GM23338 (cell line): Measurements from ENCODE around the gene STK17A. TPM values are rescaled to one million over a fixed set of nuclear protein-coding genes. Genes with fewer than 3 reads are reported as not detected.

Source experiments
- ATAC-seq: fragments of 200-7000 bp; cut with Tn5 transposase; 3 replicates; pipeline ENCODE4 v1.9.1; 2020
- DNase-seq: peaks from one replicate; pipeline ENCODE4 v3.0.0-alpha.2; 2015; ENCODE audit warnings: low spot score
- H2AFZ ChIP-seq: fragments of 200-600 bp; sonication (generic); 2 replicates; pipeline ENCODE4 v1.8.0; 2016; ENCODE audit warnings: antibody characterized with exemption, mild to moderate bottlenecking, moderate library complexity
- H3F3A ChIP-seq: fragments of 200-600 bp; sonication (generic); replicated peaks from 2 replicates; pipeline ENCODE4 v1.8.0; 2017; ENCODE audit warnings: antibody characterized with exemption, mixed run types, low read depth
- H3K27ac ChIP-seq: fragments of 200-600 bp; sonication (generic); 2 replicates; pipeline ENCODE4 v1.6.1; 2016; ENCODE audit warnings: low read depth
- H3K27me3 ChIP-seq: fragments of 200-600 bp; sonication (generic); 2 replicates; pipeline ENCODE4 v1.8.0; 2016; ENCODE audit warnings: mild to moderate bottlenecking, mixed run types, moderate library complexity; ENCODE audit not compliant: insufficient read depth
- H3K36me3 ChIP-seq: fragments of 200-600 bp; sonication (generic); 2 replicates; pipeline ENCODE4 v1.8.0; 2016; ENCODE audit warnings: mild to moderate bottlenecking; ENCODE audit not compliant: insufficient read depth
- H3K4me1 ChIP-seq: fragments of 200-600 bp; sonication (generic); 2 replicates; pipeline ENCODE4 v1.8.0; 2016; ENCODE audit warnings: mild to moderate bottlenecking, moderate library complexity; ENCODE audit not compliant: insufficient read depth
- H3K4me2 ChIP-seq: fragments of 200-600 bp; sonication (generic); 2 replicates; pipeline ENCODE4 v1.7.1; 2017; ENCODE audit warnings: mixed run types
- H3K4me3 ChIP-seq: fragments of 200-600 bp; sonication (generic); 2 replicates; pipeline ENCODE4 v1.6.1; 2016; ENCODE audit warnings: mixed run types
- H3K79me2 ChIP-seq: fragments of 200-600 bp; sonication (generic); replicated peaks from 2 replicates; pipeline ENCODE4 v1.8.0; 2017; ENCODE audit warnings: mild to moderate bottlenecking; ENCODE audit not compliant: insufficient read depth
- H3K9me2 ChIP-seq: fragments of 200-600 bp; sonication (generic); 2 replicates; pipeline ENCODE4 v1.8.0; 2017; ENCODE audit not compliant: insufficient read depth
- H4K20me1 ChIP-seq: fragments of 200-600 bp; sonication (generic); replicated peaks from 2 replicates; pipeline ENCODE4 v1.8.0; 2017; ENCODE audit warnings: mild to moderate bottlenecking; ENCODE audit not compliant: insufficient read depth
- H3K27ac Mint-ChIP-seq: 2 replicates; pipeline ENCODE4 v1.8.0; 2020; ENCODE audit warnings: inconsistent platforms, mild to moderate bottlenecking, moderate library complexity, mixed read lengths
- H3K27me3 Mint-ChIP-seq: 3 replicates; pipeline ENCODE4 v1.8.0; 2022; ENCODE audit warnings: low read depth, mild to moderate bottlenecking, moderate library complexity, mixed read lengths, inconsistent platforms; ENCODE audit not compliant: insufficient read depth, poor library complexity
- H3K36me3 Mint-ChIP-seq: 3 replicates; pipeline ENCODE4 v1.8.0; 2021; ENCODE audit warnings: low read depth, mild to moderate bottlenecking, inconsistent platforms, moderate library complexity, mixed read lengths
- H3K4me1 Mint-ChIP-seq: 3 replicates; pipeline ENCODE4 v1.8.0; 2020; ENCODE audit warnings: mild to moderate bottlenecking, inconsistent platforms, mixed read lengths
- H3K4me3 Mint-ChIP-seq: 3 replicates; pipeline ENCODE4 v1.8.0; 2021; ENCODE audit warnings: moderate library complexity, mild to moderate bottlenecking, inconsistent platforms, mixed read lengths
- H3K9me3 Mint-ChIP-seq: 3 replicates; pipeline ENCODE4 v1.8.0; 2020; ENCODE audit warnings: moderate library complexity, mild to moderate bottlenecking, inconsistent platforms, mixed read lengths
- CTCF ChIP-seq, 2 experiments: fragments of 200-600 bp in 1 of 2; sonication (generic) in 1 of 2; conservative IDR thresholded peaks; 2 replicates each; pipeline versions ENCODE4 v1.5.1 to v1.6.1; 2016 to 2017; ENCODE audit warnings: antibody characterized with exemption in 2 of 2, low read depth in 2 of 2, mild to moderate bottlenecking in 2 of 2, moderate library complexity in 1 of 2
- ETS1 ChIP-seq: IDR thresholded peaks from 2 replicates; pipeline ENCODE4 v1.6.1; 2016; ENCODE audit warnings: antibody characterized with exemption
- JUNB ChIP-seq: IDR thresholded peaks from one replicate; pipeline ENCODE4 v1.6.1; 2016; ENCODE audit warnings: antibody characterized with exemption; ENCODE audit not compliant: unreplicated experiment
- NANOG ChIP-seq: IDR thresholded peaks from 2 replicates; pipeline ENCODE4 v1.6.1; 2016; ENCODE audit warnings: antibody characterized with exemption, borderline replicate concordance
- POLR2AphosphoS5 ChIP-seq: IDR thresholded peaks from 2 replicates; pipeline ENCODE4 v1.6.1; 2016; ENCODE audit warnings: antibody characterized with exemption, low read depth
- ZNF331 ChIP-seq: fragments of 250-450 bp; sonication (Bioruptor Pico); IDR thresholded peaks from 2 replicates; pipeline ENCODE4 v1.5.0; 2020; ENCODE audit warnings: low read depth, mild to moderate bottlenecking, moderate library complexity
- ZNF462 ChIP-seq: fragments of 250-450 bp; sonication (Bioruptor Pico); IDR thresholded peaks from 2 replicates; pipeline ENCODE4 v1.5.0; 2020; ENCODE audit warnings: mild to moderate bottlenecking, moderate library complexity
- polyA plus RNA-seq: library from polyadenylated mRNA; unstranded; fragments of >200 nt; fragmentation: Nextera tagmentation; extraction: Ambion mirVana; gene quantifications from 2 replicates; pipeline ENCODE4 v1.2.1, GENCODE V29; 2016
- total RNA-seq: library from RNA; depleted of rRNA; stranded (reverse); fragments of >200 nt; shearing (Covaris generic); gene quantifications from 2 replicates; pipeline ENCODE4 v1.2.3, GENCODE V29; 2014

The STK17A gene
- total and polyA plus RNA-seq, 2 experiments from 2014 or later, result 21.2 to 21.8 TPM

GRCh38 chr7:43569424-43569823 lies 13.5 kb upstream of the STK17A start:
- Histone ChIP-seq H3K27ac (no peak overlapping the region), H2AFZ (no peak overlapping the region), H3K79me2 (no peaks in the 10 kb centered on the region), H3F3A (no peaks in the 10 kb centered on the region), H3K36me3 (no peaks in the 10 kb centered on the region), H3K9me2 (no peaks in the 10 kb centered on the region), H3K4me3 (no peak overlapping the region), H3K27me3 (no peaks in the 10 kb centered on the region), H3K4me2 (no peak overlapping the region), H4K20me1 (no peaks in the 10 kb centered on the region), H3K4me1 (no peaks in the 10 kb centered on the region)
- no peaks in the 10 kb centered on the region for H3K9me3 Mint-ChIP-seq
- no peaks in the 10 kb centered on the region for H3K4me1 Mint-ChIP-seq
- TF ChIP-seq CTCF (conservative IDR thresholded peaks at IDR 0.05; ENCODE audit: low read depth in 2 of 2) (no peak), ZNF331 (CRISPR knock-in tag) (no peak)
- H3K27me3 Mint-ChIP-seq, result no peaks in the 10 kb centered on the region
- no peak overlapping the region for H3K4me3 Mint-ChIP-seq
- DNase-seq (no peak), ATAC-seq (no peak)
- no peak overlapping the region for H3K27ac Mint-ChIP-seq
- H3K36me3 Mint-ChIP-seq, result no peaks in the 10 kb centered on the region

- H4K20me1 ChIP-seq, result no peaks in the 10 kb centered on the region
- no peak overlapping the region for H3K27ac Mint-ChIP-seq
- no peak overlapping the region for H3K4me3 Mint-ChIP-seq
- H3K4me1 Mint-ChIP-seq, result no peaks in the 10 kb centered on the region
- H3K36me3 Mint-ChIP-seq, result no peaks in the 10 kb centered on the region
- no peaks in the 10 kb centered on the region for H3K27me3 ChIP-seq
- H3K27me3 Mint-ChIP-seq, result no peaks in the 10 kb centered on the region
- no peaks in the 10 kb centered on the region for H3K4me1 ChIP-seq
- peak overlapping the region; percentile 91; the same call in 1 of the 2 replicates for H2AFZ ChIP-seq
- H3K79me2 ChIP-seq, result no peaks in the 10 kb centered on the region
- H3K9me2 ChIP-seq, result no peaks in the 10 kb centered on the region
- H3F3A ChIP-seq, result no peaks in the 10 kb centered on the region
- no peak for ATAC-seq
- H3K36me3 ChIP-seq, result no peaks in the 10 kb centered on the region
- H3K4me3 ChIP-seq, result no peak overlapping the region
- H3K9me3 Mint-ChIP-seq, result no peaks in the 10 kb centered on the region
- DNase-seq, result no peak
- H3K27ac ChIP-seq, result no peak overlapping the region
- H3K4me2 ChIP-seq, result no peak overlapping the region
- TF ChIP-seq ZNF462 (CRISPR knock-in tag), result no peak
- TF ChIP-seq JUNB, result no peak
- no peak for TF ChIP-seq ETS1
- TF ChIP-seq CTCF (conservative IDR thresholded peaks at IDR 0.05; ENCODE audit: low read depth in 2 of 2), result no peak
- no peak for TF ChIP-seq NANOG
- no peak for TF ChIP-seq POLR2AphosphoS5
These were observed 12.1 kb upstream of the STK17A start for GRCh38 chr7:43570688-43571365.
